ENCODE measurements around the gene NHSL1. TPM values are rescaled to one million over a fixed set of nuclear protein-coding genes. Genes with fewer than 3 reads are reported as not detected.

Gene NHSL1
- total RNA-seq, 4 donors from 2014 or later, result 44.4 to 70.9 (median 53.2) TPM

DNA sequence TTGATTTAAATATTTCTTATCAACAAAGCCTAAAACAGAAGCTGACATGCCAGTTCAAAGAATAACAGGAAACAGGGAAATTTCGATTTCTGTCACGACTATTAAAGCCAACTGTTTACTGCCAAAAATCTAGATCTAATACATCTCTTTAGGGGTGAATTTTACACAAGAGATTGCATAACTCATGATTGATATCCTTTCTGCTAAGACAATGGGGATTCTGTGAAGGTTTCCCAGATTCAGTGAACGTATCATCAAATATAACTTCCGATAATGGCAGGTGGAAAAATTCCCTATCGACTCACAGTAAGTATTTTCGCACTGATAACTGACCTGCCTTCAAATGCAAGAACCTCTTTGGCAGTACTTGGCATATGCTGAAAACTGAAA is 42.9 kb downstream of the NHSL1 start:
- 46 to 52% methylated on average over 6 of the region's 6 CpGs for WGBS, 2 donors
- intact Hi-C loops (cut with DNase I; ENCODE audit: low total_unique reads), result no loop called here
- DNase-seq (ENCODE audit: low spot score in 2 of 2), result no peak
- no peak for TF ChIP-seq POLR2A (IDR thresholded peaks at IDR 0.05)
- no peak overlapping the region for H3K4me3 ChIP-seq (ENCODE audit: low read depth, poor library complexity, severe bottlenecking)

DNA sequence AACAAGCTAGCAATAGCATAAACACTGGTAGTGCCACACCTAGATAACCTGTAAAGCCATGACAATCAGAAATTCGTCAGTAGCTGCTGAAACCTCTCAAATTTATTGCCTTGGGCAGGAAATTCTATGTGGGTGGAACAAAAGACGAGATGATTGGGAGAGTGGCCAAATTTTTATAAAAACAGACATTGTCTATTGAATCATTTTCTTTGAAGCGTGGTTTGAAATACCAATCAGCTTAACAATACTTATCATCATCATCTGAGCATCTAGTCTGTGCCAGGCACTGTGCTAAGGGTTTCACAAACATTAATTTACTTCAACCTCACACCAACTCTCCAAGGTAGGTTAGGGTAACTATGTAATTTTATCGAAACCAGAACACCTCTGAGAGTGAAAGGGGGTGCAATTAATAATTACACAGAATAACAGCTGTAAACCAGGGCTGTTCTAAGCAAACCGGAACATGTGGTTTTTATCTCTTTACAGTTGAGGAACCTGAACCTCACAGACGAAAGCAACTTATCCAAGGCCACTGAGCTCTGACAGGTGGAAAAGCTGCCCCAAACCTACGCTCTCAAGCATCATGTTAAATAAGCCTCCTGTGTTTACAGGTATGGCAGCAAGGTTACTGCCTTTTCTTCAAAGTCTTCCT is 43.4 kb downstream of the NHSL1 start:
- TF ChIP-seq, protein P1, sequence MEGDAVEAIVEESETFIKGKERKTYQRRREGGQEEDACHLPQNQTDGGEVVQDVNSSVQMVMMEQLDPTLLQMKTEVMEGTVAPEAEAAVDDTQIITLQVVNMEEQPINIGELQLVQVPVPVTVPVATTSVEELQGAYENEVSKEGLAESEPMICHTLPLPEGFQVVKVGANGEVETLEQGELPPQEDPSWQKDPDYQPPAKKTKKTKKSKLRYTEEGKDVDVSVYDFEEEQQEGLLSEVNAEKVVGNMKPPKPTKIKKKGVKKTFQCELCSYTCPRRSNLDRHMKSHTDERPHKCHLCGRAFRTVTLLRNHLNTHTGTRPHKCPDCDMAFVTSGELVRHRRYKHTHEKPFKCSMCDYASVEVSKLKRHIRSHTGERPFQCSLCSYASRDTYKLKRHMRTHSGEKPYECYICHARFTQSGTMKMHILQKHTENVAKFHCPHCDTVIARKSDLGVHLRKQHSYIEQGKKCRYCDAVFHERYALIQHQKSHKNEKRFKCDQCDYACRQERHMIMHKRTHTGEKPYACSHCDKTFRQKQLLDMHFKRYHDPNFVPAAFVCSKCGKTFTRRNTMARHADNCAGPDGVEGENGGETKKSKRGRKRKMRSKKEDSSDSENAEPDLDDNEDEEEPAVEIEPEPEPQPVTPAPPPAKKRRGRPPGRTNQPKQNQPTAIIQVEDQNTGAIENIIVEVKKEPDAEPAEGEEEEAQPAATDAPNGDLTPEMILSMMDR (IDR thresholded peaks at IDR 0.05), result no peak
- no peak for TF ChIP-seq POLR2A (IDR thresholded peaks at IDR 0.05)
- H3K4me3 ChIP-seq (ENCODE audit: low read depth, poor library complexity, severe bottlenecking), result no peak overlapping the region
- no peak for DNase-seq (ENCODE audit: low spot score in 2 of 2)
- WGBS, 2 donors, result 26 to 31% methylated on average over 7 of the region's 7 CpGs
- intact Hi-C loops (cut with DNase I; ENCODE audit: low total_unique reads), result no loop called here

DNA sequence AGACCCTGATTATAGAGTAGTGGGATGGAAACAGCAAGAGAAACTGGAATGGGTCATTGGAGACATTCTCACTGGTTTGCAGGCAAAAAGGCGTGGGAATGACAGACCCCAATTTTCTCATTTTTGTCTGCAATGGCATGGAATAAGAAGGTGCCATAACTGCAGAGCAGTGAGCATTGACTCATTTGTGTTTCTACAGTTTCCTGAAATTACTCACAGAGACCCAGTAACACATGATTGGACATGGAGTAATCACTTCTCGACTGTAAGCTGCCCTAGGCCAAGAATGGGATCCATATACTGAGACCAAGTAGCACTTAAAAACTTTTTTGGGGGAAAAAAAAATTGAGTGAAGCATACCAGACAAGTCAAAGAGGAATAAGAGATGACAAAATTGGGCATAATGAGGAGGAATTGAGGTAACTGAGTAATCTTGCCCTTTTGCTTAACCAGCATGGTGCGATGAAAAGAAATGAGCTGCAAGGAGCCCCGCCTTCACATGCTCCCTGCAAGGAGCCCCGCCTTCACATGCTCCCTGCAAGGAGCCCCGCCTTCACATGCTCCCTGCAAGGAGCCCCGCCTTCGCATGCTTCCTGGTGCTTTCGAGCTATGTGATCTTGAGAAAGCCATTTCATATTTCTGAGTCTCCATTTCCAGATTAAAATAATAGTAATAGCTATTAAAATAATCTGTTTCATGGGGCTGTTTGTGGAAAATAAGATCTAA is 44.1 kb downstream of the NHSL1 start:
- no peak for DNase-seq (ENCODE audit: low spot score in 2 of 2)
- intact Hi-C loops (cut with DNase I; ENCODE audit: low total_unique reads), result loop anchor here (5.0 kb wide), 1 partner anchor 1097 kb away; no protein-coding TSS in a partner anchor
- no peak overlapping the region for H3K4me3 ChIP-seq (ENCODE audit: low read depth, poor library complexity, severe bottlenecking)
- WGBS, 2 donors, result 45 to 49% methylated on average over 9 of the region's 9 CpGs
- TF ChIP-seq, protein P1 (IDR thresholded peaks at IDR 0.05), result no peak

DNA sequence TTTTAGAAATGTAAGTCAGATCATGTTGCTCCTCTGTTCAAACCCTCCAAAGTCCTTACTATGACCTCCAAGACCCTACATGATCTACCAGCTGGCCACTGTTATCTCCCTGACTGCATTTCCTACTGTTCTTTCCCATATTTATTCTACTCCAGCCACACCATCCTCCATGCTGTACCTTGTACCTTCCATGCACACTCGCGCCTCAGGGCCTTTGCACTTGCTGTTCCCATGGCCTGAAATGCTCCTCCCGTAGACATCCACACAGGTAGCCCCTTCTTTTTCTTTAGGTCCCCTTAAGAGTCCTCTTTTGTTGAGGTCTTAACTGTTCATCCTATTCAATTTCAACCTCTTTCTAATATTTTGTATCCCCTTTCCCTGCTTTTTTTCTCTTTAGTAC is 48.3 kb downstream of the NHSL1 start:
- TF ChIP-seq, protein P1 (IDR thresholded peaks at IDR 0.05), result no peak
- no peak for TF ChIP-seq POLR2A (IDR thresholded peaks at IDR 0.05)
- WGBS, 2 donors, result 98 to 99% methylated on average over 3 of the region's 3 CpGs
- no peak overlapping the region for H3K4me3 ChIP-seq (ENCODE audit: low read depth, poor library complexity, severe bottlenecking)
- intact Hi-C loops (cut with DNase I; ENCODE audit: low total_unique reads), result loop anchor here (5.0 kb wide), 1 partner anchor 1101 kb away; no protein-coding TSS in a partner anchor
- DNase-seq (ENCODE audit: low spot score in 2 of 2), result no peak

DNA sequence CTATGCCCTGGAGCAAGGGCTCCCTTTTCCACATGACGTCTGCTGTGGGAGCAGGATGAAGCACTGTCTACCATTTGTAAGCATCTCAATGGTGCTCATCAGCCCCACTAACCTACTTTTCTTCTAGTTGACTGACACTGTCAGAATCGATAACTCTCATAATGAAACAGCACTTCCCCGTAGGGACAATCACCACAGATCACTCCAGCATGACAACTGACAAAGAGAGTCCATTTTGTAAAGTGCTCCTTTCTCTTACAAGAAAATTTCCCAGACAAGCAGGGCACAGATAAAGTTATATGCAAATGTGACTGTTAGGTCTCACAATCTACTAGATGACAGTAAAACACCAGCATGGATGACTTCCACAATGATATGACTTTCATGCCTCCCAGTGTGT is 48.8 kb downstream of the NHSL1 start:
- 69 to 70% methylated on average over 3 of the region's 3 CpGs for WGBS, 2 donors
- no peak for DNase-seq (ENCODE audit: low spot score in 2 of 2)
- intact Hi-C loops (cut with DNase I; ENCODE audit: low total_unique reads), result loop anchor here (5.0 kb wide), 1 partner anchor 1102 kb away; no protein-coding TSS in a partner anchor
- TF ChIP-seq, protein P1 (IDR thresholded peaks at IDR 0.05), result no peak
- no peak for TF ChIP-seq POLR2A (IDR thresholded peaks at IDR 0.05)
- no peak overlapping the region for H3K4me3 ChIP-seq (ENCODE audit: low read depth, poor library complexity, severe bottlenecking)

DNA sequence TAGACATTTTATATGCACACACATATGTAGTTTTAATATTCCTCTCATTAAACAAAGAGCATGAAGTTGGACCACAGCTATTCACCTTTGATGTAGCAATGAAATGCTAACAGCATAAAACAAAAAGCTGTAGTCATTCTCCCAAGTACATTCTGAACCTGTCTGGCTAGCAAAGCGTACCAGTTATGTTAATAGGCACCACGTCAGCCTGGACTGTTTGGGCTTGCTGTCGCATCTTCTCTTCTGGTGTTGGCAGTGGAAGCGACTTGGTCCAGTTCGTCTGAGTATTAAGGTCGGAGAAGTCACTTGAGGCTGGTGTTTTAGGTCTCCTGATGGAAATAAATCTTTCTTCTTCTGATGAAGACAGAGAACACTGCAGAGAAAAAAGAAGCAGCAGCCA is 52.5 kb downstream of the NHSL1 start:
- no peak for DNase-seq (ENCODE audit: low spot score in 2 of 2)
- TF ChIP-seq, protein P1 (IDR thresholded peaks at IDR 0.05), result no peak
- TF ChIP-seq POLR2A (IDR thresholded peaks at IDR 0.05), result no peak
- 52 to 66% methylated on average over 6 of the region's 6 CpGs for WGBS, 2 donors
- intact Hi-C loops (cut with DNase I; ENCODE audit: low total_unique reads), result no loop called here
- H3K4me3 ChIP-seq (ENCODE audit: low read depth, poor library complexity, severe bottlenecking), result no peak overlapping the region
